GM18951 (cell line): ENCODE measurements around the gene PDYN.

Experiments used
- POLR2A ChIP-seq: IDR thresholded peaks from 4 replicates; pipeline ENCODE4 v1.6.1; 2011; ENCODE audit warnings: mild to moderate bottlenecking; ENCODE audit not compliant: insufficient read length, insufficient read depth; ENCODE audit errors: extremely low read depth
- in situ Hi-C: fragments of 300-500 bp; cut with MboI; formaldehyde crosslinking; loops from one replicate; pipeline ENCODE4 v1.12.0; 2022; ENCODE audit warnings: low sequenced_read_pairs, mixed read lengths, inconsistent platforms; ENCODE audit not compliant: unreplicated experiment

The PDYN gene

GRCh38 chr20:1943275-1944002 lies 50.4 kb downstream of the PDYN start:
- in situ Hi-C loops, result no loop called here
- no peak for TF ChIP-seq POLR2A

- no peak for TF ChIP-seq POLR2A
Observed at GRCh38 chr20:1942486-1943274, 51.2 kb downstream of the PDYN start.

DNA sequence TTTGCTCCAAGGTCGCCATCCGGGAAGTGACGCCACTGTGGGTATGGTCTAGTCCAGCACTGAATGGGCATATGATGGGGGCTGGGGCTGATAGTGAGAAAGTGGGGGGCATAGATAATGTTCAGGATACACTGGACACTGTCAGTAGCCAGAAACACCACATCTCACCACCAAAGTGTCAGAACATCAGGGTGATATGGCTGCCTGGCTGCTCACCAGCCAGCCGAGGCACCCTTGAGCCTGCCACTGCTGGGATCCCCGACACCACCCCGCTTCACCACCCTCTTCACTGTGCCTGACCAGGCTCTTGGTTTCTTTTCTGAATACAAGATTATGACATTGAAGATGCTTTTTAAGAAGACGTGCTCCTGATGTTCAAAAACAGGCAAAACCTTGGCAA lies 51.8 kb downstream of the PDYN start:
- TF ChIP-seq POLR2A, result no peak
- in situ Hi-C loops, result no loop called here

More at GRCh38 chr20:1942486-1943274, 51.2 kb downstream of the PDYN start:
- in situ Hi-C loops, result no loop called here

DNA sequence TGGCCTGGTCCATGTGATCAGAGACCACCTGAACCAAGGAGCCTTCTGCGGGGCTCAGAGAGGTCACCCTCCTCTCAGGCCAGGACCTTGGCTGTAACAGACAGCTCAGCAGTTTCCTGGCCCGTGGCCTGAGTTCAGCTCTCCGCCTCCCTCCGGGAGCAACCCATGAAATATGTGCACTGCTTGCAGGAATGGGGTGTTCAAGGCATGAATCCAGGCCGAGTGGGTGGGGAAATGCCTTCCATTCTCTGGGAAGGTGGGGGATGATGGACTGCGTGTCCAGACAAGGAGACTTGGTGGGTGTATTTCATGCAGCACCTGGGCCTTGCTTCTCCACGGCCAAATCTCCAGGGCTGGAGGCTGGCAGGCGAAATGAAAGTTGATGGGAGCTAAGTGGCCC lies 52.6 kb downstream of the PDYN start:
- in situ Hi-C loops, result no loop called here
- TF ChIP-seq POLR2A, result no peak

DNA sequence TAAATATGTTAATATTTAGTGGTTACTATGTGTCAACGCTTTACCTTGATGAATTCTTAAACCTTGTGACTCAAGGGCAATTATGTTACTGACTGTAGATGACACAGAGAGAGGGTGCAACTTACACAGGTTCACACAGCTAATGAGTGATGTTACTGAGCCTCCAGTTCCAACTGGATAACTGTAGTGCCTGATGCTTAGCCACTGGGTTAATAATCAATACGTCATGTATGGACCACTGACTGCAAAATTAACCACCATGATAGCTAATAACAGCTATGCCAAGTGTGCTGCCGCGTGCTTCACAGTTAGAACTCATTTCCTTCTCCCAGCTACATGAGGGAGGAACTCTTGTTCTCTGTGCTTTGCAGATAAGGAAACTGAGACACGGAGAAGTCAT lies 53.3 kb downstream of the PDYN start:
- in situ Hi-C loops, result no loop called here
- no peak for TF ChIP-seq POLR2A

GRCh38 chr20:1939270-1939595 lies 54.6 kb downstream of the PDYN start:
- in situ Hi-C loops, result no loop called here
- no peak for TF ChIP-seq POLR2A

- TF ChIP-seq POLR2A, result no peak
- in situ Hi-C loops, result no loop called here
Observed at GRCh38 chr20:1938464-1939269, 55.2 kb downstream of the PDYN start.

DNA sequence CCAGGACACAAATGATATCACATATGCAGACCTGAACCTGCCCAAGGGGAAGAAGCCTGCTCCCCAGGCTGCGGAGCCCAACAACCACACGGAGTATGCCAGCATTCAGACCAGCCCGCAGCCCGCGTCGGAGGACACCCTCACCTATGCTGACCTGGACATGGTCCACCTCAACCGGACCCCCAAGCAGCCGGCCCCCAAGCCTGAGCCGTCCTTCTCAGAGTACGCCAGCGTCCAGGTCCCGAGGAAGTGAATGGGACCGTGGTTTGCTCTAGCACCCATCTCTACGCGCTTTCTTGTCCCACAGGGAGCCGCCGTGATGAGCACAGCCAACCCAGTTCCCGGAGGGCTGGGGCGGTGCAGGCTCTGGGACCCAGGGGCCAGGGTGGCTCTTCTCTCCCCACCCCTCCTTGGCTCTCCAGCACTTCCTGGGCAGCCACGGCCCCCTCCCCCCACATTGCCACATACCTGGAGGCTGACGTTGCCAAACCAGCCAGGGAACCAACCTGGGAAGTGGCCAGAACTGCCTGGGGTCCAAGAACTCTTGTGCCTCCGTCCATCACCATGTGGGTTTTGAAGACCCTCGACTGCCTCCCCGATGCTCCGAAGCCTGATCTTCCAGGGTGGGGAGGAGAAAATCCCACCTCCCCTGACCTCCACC lies 56.4 kb downstream of the PDYN start:
- TF ChIP-seq POLR2A, result no peak
- in situ Hi-C loops, result no loop called here

DNA sequence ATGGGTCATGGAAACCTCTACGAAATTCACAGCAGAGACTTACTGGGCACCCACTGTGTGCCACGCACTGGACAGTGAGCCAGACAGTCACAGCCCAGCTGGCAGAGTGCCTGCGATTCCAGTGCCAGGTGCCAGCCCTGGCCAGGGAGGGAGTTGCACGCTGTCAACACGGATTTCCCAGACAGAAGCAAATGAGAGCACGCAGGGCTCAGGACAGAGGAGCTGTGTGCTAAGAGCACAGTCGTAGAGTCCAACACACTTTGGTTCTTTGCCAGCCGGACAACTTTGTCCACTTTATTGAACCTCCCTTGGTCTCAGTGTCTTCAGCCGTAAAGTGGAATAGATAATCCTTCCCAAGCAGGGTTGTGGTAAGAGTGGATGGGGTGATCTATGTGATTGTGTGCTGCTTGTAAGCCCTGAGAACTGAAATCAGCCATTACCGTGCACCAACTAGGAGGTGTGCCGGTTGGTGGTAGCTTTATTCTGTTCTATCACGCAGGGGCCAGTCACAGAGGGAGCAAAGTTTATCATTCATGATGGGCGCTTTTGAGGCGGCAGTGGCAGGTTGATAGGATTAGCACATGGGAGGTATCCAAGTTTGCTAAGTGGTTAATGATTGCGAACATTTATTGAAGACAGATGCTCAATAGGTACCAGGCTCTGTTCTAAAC lies 58.0 kb downstream of the PDYN start:
- in situ Hi-C loops, result no loop called here
- no peak for TF ChIP-seq POLR2A

- in situ Hi-C loops, result no loop called here
- no peak for TF ChIP-seq POLR2A
Observed at GRCh38 chr20:1934721-1935573, 58.9 kb downstream of the PDYN start.

DNA sequence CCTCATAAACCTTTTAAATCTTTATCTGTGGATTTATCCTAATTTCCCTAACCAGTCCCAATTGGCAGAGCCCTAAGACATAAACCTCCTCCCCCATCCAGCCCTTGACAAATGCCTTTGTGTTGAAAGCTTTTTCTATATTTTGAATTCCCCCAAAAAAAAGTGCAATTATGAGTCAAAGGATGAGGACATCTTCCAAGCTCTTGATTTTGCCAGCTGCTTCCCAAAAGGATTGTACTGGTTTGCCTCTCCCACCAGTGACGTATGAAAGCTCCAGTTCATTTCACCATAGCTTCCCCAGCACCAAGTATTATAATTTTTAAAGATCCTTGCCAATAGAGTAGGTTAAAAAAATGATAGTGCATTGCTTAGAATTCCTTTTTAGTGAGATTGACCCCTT lies 59.7 kb downstream of the PDYN start:
- in situ Hi-C loops, result no loop called here
- TF ChIP-seq POLR2A, result no peak

GRCh38 chr20:1933465-1933870 lies 60.4 kb downstream of the PDYN start:
- no peak for TF ChIP-seq POLR2A
- in situ Hi-C loops, result no loop called here
